Breast epithelium (tissue), 4 donors: ENCODE data around the gene TWIST1. TPM values are rescaled to one million over a fixed set of nuclear protein-coding genes. Genes with fewer than 3 reads are reported as not detected.
A peak's percentile ranks its signal among the peaks of the same experiment; 100 is the strongest.

Source experiments
- DNase-seq, 2 donors: peaks; one replicate each; pipeline ENCODE4 v3.0.0-alpha.2; 2019; ENCODE audit warnings: low spot score in 2 of 2
- H3K27ac ChIP-seq, 2 donors: fragments of 200-600 bp; sonication (generic) in 1 of 2; one replicate each; pipeline ENCODE4 v1.5.1; 2016 to 2019; ENCODE audit warnings: mild to moderate bottlenecking in 1 of 2
- H3K27me3 ChIP-seq, 2 donors: fragments of 200-600 bp; sonication (generic) in 1 of 2; one replicate each; pipeline versions ENCODE4 v1.5.1 to v1.6.0; 2017 to 2019; ENCODE audit warnings: control low read depth in 1 of 2, mild to moderate bottlenecking in 1 of 2
- H3K36me3 ChIP-seq: fragments of 200-600 bp; one replicate; pipeline ENCODE4 v1.5.1; 2019
- H3K4me1 ChIP-seq, 2 donors: fragments of 200-600 bp; sonication (generic); one replicate each; pipeline ENCODE4 v1.5.1; 2016 to 2019; ENCODE audit warnings: control low read depth in 1 of 2
- H3K4me3 ChIP-seq, 3 donors: fragments of 200-600 bp; sonication (generic); 1 replicate in 2 of 3; 2 replicates in 1 of 3; pipeline ENCODE4 v1.5.1; 2016 to 2019; ENCODE audit warnings: mild to moderate bottlenecking in 3 of 3, moderate library complexity in 2 of 3
- H3K9me3 ChIP-seq, 2 donors: fragments of 200-600 bp; sonication (generic) in 1 of 2; one replicate each; pipeline ENCODE4 v1.5.1; 2016 to 2019; ENCODE audit warnings: control low read depth in 1 of 2
- POLR2A ChIP-seq: fragments of 450-650 bp; IDR thresholded peaks from one replicate; pipeline ENCODE4 v1.6.1; 2016; ENCODE audit warnings: antibody characterized with exemption, mild to moderate bottlenecking, moderate library complexity
- POLR2AphosphoS5 ChIP-seq, 3 donors: sonication (generic); formaldehyde crosslinking; IDR thresholded peaks; one replicate each; pipeline ENCODE4 v1.6.1; 2017; ENCODE audit warnings: antibody characterized with exemption in 3 of 3
- intact Hi-C: fragments of 100-400 bp; cut with DNase I; formaldehyde crosslinking; loops from one replicate; pipeline ENCODE4 v1.15.1; 2023; ENCODE audit warnings: low total_unique reads
- total RNA-seq, 3 donors: library from RNA; depleted of rRNA; stranded (reverse); fragments of >200 nt; gene quantifications; one replicate each; pipeline ENCODE4 v1.1.0, GENCODE V29; 2016
- TF ChIP-seq, protein P1 (sequence below), 3 donors: fragments of 450-650 bp; IDR thresholded peaks; one replicate each; pipeline ENCODE4 v1.5.1; 2016 to 2017; ENCODE audit warnings: antibody characterized with exemption in 3 of 3, mild to moderate bottlenecking in 3 of 3, moderate library complexity in 3 of 3

Gene TWIST1
- total RNA-seq, 3 donors from 2014 or later, result 7.2 to 99.5 (median 60.0) TPM

DNA sequence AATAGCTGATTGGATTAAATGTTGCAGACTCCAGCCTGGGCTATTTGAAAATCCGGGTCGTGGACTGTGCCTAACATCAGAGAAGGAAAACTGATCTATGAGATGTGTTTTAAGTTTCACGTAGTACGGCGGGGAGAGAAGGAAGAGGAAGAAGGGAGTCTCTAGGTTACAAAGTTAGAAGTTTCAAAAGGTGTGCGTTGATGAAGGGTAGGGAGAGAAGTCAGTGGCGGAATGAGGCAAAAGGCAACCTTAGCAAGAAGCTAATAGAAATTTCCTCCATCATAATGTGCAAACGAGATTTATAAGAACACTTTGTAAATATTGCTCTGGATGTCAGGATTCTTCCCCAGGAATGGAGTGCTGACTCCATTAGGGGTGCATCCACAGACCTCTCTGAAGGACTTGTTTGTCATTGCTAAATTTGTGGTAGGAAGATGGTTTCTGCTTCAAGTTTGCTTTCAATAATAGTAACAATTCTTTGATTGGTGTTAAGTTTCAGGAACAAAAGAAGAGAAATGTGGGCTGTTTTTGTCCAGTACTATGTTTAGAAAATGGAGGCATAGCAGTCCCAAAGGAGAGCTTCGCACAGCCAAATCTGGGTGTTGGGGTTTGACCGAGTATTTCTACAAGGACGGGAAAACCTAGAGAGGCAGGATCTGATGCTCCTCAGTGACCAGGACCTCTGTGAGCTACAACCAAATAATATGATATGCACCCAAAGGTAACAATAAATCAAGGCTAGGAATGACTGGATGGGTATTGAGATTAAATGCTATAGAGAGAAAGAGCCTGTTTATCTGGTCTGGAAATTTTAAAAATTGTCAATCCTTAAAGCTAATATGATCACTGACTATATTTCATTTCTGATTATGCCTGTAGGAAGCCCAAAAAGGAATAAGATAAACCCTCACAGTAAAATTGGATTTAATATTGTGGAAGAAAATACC lies 8.2 kb downstream of the TWIST1 start:
- intact Hi-C loops, result no loop called here
- DNase-seq, result no peak
- Histone ChIP-seq H3K4me3 (peak overlapping the region in 1 of 3 donors; percentile 6), H3K27me3 (peaks cover 0 to 83% of the 10 kb centered on the region in 2 donors), H3K9me3 (no peaks in the 10 kb centered on the region), H3K36me3 (no peaks in the 10 kb centered on the region), H3K27ac (peak overlapping the region; percentile 78 to 92), H3K4me1 (no peaks in the 10 kb centered on the region)
- TF ChIP-seq POLR2A (no peak), POLR2AphosphoS5 (IDR thresholded peaks at IDR 0.05) (no peak)
- TF ChIP-seq, protein P1, sequence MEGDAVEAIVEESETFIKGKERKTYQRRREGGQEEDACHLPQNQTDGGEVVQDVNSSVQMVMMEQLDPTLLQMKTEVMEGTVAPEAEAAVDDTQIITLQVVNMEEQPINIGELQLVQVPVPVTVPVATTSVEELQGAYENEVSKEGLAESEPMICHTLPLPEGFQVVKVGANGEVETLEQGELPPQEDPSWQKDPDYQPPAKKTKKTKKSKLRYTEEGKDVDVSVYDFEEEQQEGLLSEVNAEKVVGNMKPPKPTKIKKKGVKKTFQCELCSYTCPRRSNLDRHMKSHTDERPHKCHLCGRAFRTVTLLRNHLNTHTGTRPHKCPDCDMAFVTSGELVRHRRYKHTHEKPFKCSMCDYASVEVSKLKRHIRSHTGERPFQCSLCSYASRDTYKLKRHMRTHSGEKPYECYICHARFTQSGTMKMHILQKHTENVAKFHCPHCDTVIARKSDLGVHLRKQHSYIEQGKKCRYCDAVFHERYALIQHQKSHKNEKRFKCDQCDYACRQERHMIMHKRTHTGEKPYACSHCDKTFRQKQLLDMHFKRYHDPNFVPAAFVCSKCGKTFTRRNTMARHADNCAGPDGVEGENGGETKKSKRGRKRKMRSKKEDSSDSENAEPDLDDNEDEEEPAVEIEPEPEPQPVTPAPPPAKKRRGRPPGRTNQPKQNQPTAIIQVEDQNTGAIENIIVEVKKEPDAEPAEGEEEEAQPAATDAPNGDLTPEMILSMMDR (IDR thresholded peaks at IDR 0.05), result no peak

DNA sequence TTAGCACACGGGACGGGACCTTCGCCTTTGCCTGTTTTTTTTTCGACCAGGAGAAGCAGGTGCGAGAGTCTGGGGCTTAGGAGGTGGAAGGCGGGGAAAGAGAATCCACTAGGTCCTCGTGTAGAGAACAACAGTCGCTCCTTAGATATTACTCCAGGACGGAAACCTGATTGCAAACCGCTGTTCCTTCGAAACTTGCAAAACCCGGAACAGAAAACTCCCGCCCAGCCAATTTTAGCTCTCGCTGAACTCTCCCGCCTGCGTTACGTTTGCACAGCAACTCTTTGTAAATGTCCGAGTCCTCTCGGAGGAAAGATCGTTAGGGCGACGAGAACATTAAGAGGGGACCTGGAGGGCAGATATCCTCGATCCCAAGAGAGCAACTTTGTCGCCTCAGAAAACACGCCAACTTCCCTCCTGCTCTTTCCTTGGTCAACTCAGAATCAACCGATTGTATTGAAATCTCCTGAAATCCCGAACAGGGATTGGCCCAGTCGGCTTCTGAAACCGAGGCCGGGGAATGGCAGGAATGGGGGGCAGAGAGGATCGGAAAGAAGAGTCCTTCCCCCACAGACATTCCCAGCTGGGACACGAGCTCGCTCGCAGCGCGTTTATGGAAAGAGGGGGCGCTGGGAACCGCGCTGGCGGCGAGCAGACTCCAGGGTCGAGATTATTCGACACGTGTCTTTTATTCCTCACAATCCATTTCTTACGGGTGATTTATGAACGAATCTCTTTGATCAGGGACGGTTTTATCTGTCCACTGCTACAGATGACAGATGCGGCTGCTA lies 9.9 kb downstream of the TWIST1 start:
- intact Hi-C loops, result no loop called here
- no peaks in the 10 kb centered on the region for H3K9me3 ChIP-seq
- H3K36me3 ChIP-seq, result no peaks in the 10 kb centered on the region
- H3K27me3 ChIP-seq, result peaks cover 0 to 65% of the 10 kb centered on the region in 2 donors
- TF ChIP-seq, protein P1 (IDR thresholded peaks at IDR 0.05), result no peak
- peak in 1 of 3 donors; percentile 56 for TF ChIP-seq POLR2AphosphoS5 (IDR thresholded peaks at IDR 0.05)
- peak overlapping the region; percentile 78 to 92 for H3K27ac ChIP-seq
- H3K4me1 ChIP-seq, result no peaks in the 10 kb centered on the region
- DNase-seq, result no peak
- peak overlapping the region; percentile 44 to 62 (median 49) for H3K4me3 ChIP-seq

DNA sequence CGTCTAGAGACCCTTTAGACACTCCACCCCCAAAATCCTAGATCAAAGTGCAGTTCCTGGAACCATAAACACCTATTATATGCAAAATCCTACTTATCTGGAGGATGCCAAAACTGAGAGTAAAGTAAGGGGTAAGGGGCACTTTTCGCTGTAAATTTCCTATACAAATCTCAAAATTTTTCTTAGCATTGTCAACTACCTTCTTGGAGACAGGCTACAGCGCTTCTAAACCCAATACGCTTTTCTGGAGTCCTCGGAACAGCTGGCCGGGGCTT lies 10.4 kb downstream of the TWIST1 start:
- Histone ChIP-seq H3K27ac (peak overlapping the region; percentile 78 to 92), H3K4me3 (peak overlapping the region; percentile 44 to 62 (median 49)), H3K27me3 (peaks cover 0 to 60% of the 10 kb centered on the region in 2 donors), H3K9me3 (no peaks in the 10 kb centered on the region), H3K36me3 (no peaks in the 10 kb centered on the region), H3K4me1 (no peaks in the 10 kb centered on the region)
- DNase-seq, result no peak
- intact Hi-C loops, result no loop called here
- TF ChIP-seq POLR2AphosphoS5 (IDR thresholded peaks at IDR 0.05) (no peak), POLR2A (no peak)
- TF ChIP-seq, protein P1 (IDR thresholded peaks at IDR 0.05), result no peak

DNA sequence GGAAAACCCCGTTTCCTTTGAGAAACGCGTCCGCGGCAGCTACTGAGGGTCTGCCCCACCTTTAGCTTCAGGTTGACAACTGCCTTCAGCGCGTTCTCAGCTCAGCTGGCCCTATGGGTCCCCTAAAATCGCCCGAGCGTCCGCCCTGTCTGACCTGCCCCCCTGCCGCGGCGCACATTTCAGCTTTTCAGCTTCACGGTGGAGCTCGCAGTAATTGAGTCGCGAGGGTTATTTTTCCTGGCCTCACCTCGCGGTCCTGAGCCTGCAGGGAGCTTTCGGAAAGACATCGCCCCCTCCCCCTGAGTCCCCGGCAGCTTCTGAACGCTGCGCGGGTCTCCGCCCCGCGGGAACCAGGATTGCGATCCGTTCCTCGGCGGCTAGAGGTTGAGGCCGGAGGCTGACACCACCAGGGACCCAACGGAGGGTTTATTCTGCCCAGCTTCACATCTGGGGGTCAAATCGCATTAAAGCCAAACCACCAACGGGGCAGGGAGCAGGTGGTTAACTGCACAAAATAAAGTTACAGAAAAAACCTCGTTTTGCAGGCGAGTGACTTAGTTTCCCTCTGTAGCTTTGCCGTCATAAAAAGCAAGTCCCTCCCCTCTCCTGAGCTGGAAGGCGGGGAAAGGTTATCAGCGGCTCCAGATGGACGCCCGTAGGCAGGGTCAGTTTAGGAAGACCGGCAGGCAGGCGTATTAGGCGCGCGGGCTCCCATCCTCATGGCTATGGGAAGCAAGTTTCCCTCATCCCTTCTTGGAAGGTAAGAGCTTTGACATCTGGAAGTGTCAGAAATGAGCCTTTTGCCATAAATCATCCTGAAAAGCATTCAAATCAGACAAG lies 11.0 kb downstream of the TWIST1 start:
- no peaks in the 10 kb centered on the region for H3K4me1 ChIP-seq
- no peak for DNase-seq
- H3K36me3 ChIP-seq, result no peaks in the 10 kb centered on the region
- peak overlapping the region; percentile 78 to 92 for H3K27ac ChIP-seq
- H3K27me3 ChIP-seq, result peaks cover 0 to 55% of the 10 kb centered on the region in 2 donors
- H3K4me3 ChIP-seq, result peak overlapping the region; percentile 44 to 62 (median 49)
- intact Hi-C loops, result no loop called here
- H3K9me3 ChIP-seq, result no peaks in the 10 kb centered on the region
- TF ChIP-seq POLR2AphosphoS5 (IDR thresholded peaks at IDR 0.05), result no peak
- TF ChIP-seq, protein P1 (IDR thresholded peaks at IDR 0.05), result no peak
